CD4-positive, alpha-beta T cell (primary cell): ENCODE results near the gene TUBGCP6. TPM values are rescaled to one million over a fixed set of nuclear protein-coding genes. Genes with fewer than 3 reads are reported as not detected.

Source experiments
- ATAC-seq: fragments of 200-7000 bp; cut with Tn5 transposase; one replicate; pipeline ENCODE4 v1.10.0; 2022; ENCODE audit warnings: mild to moderate bottlenecking; ENCODE audit not compliant: poor library complexity
- CTCF ChIA-PET: fragments of 350-600 bp; sonication (Branson Sonifier 250); formaldehyde crosslinking; loops from one replicate; lab custom pipeline; 2021; ENCODE audit warnings: antibody characterized with exemption, inconsistent platforms; lab: Charles Lee
- POLR2A ChIA-PET: fragments of 350-600 bp; sonication (Branson Sonifier 250); formaldehyde crosslinking; loops from one replicate; lab custom pipeline; 2021; ENCODE audit warnings: antibody characterized with exemption, inconsistent platforms; lab: Charles Lee
- DNase-seq, 14 experiments: peaks; one replicate each; pipeline ENCODE4 v3.0.0-alpha.2; 2013 to 2020; ENCODE audit warnings: mixed read lengths in 2 of 14
- H3K27ac ChIP-seq, 2 donors: one replicate each; pipeline versions ENCODE4 v1.5.1 to v1.7.0; 2013; ENCODE audit warnings: low read length in 2 of 2, low read depth in 1 of 2, mild to moderate bottlenecking in 1 of 2
- H3K27me3 ChIP-seq, 2 experiments: 1 replicate in 1 of 2; 2 replicates in 1 of 2; pipeline versions ENCODE4 v1.6.1 to v1.7.0; 2013; ENCODE audit warnings: low read length in 2 of 2, control low read depth in 1 of 2, mild to moderate bottlenecking in 1 of 2, moderate library complexity in 1 of 2; ENCODE audit not compliant: insufficient read depth in 2 of 2, control insufficient read depth in 1 of 2
- H3K36me3 ChIP-seq: one replicate; pipeline ENCODE4 v1.6.1; 2013; ENCODE audit warnings: low read length, control low read depth; ENCODE audit not compliant: insufficient read depth
- H3K4me1 ChIP-seq: one replicate; pipeline ENCODE4 v1.6.1; 2013; ENCODE audit warnings: low read length, control low read depth; ENCODE audit not compliant: insufficient read depth
- H3K4me3 ChIP-seq: one replicate; pipeline ENCODE4 v1.5.1; 2013; ENCODE audit warnings: mild to moderate bottlenecking, low read length, moderate library complexity
- H3K9me3 ChIP-seq, 2 experiments: 1 replicate in 1 of 2; 2 replicates in 1 of 2; pipeline versions ENCODE4 v1.6.1 to v1.7.0; 2013; ENCODE audit warnings: low read length in 2 of 2, mild to moderate bottlenecking in 2 of 2, control low read depth in 1 of 2, moderate library complexity in 1 of 2; ENCODE audit not compliant: control insufficient read depth in 1 of 2, insufficient read depth in 1 of 2
- H3K27ac Mint-ChIP-seq: one replicate; pipeline ENCODE4 v1.8.0; 2020; ENCODE audit warnings: mixed read lengths
- H3K27me3 Mint-ChIP-seq: one replicate; pipeline ENCODE4 v1.8.0; 2021; ENCODE audit warnings: mixed read lengths
- H3K36me3 Mint-ChIP-seq: one replicate; pipeline ENCODE4 v1.8.0; 2021; ENCODE audit warnings: low read depth, mixed read lengths
- H3K4me1 Mint-ChIP-seq: one replicate; pipeline ENCODE4 v1.8.0; 2021; ENCODE audit warnings: low read depth, mixed read lengths
- H3K4me3 Mint-ChIP-seq: one replicate; pipeline ENCODE4 v1.8.0; 2020; ENCODE audit warnings: mild to moderate bottlenecking, mixed read lengths
- H3K9me3 Mint-ChIP-seq: one replicate; pipeline ENCODE4 v1.8.0; 2020; ENCODE audit warnings: mixed read lengths
- CTCF ChIP-seq: fragments of 200-600 bp; IDR thresholded peaks from one replicate; pipeline ENCODE4 v1.8.0; 2022; ENCODE audit warnings: antibody characterized with exemption, mild to moderate bottlenecking
- intact Hi-C, 2 experiments: fragments of 100-400 bp; cut with DNase I in 1 of 2; cut with micrococcal nuclease in 1 of 2; formaldehyde crosslinking; loops; one replicate each; pipeline versions ENCODE4 v1.15.1 to v1.9.0; 2023 to 2025; cut with DNase I, micrococcal nuclease
- total RNA-seq, 174 experiments: library from RNA in 2 of 174; stranded (reverse) in 2 of 174; gene quantifications; one replicate each; pipeline ENCODE4 v1.2.3 and lab custom pipeline; 2021 to 2026

TUBGCP6 gene
- total RNA-seq, 2 experiments from 2014 or later = 124 to 126 TPM

GRCh38 chr22:50177537-50178470 is 67.0 kb downstream of the TUBGCP6 start:
- H3K4me3 ChIP-seq = no peak overlapping the region
- H3K9me3 Mint-ChIP-seq = no peaks in the 10 kb centered on the region
- peaks cover 0 to 4% of the 10 kb centered on the region in 2 experiments for H3K9me3 ChIP-seq
- peaks cover 12% of the 10 kb centered on the region for H3K27me3 Mint-ChIP-seq
- H3K4me1 ChIP-seq = no peaks in the 10 kb centered on the region
- no peaks in the 10 kb centered on the region for H3K36me3 ChIP-seq
- no peak overlapping the region for H3K4me3 Mint-ChIP-seq
- intact Hi-C loops = no loop called here
- ATAC-seq (no peak), DNase-seq (peak in 1 of 14 experiments; percentile 26)
- H3K4me1 Mint-ChIP-seq = no peaks in the 10 kb centered on the region
- peaks cover 6 to 8% of the 10 kb centered on the region in 2 experiments for H3K27me3 ChIP-seq
- ChIA-PET CTCF (no interaction called here), POLR2A (no interaction called here)
- TF ChIP-seq CTCF = no peak
- H3K27ac Mint-ChIP-seq = no peak overlapping the region
- H3K27ac ChIP-seq = no peak overlapping the region
- no peaks in the 10 kb centered on the region for H3K36me3 Mint-ChIP-seq

GRCh38 chr22:50176850-50177536 is 67.8 kb downstream of the TUBGCP6 start:
- H3K36me3 Mint-ChIP-seq = no peaks in the 10 kb centered on the region
- Histone ChIP-seq H3K36me3 (no peaks in the 10 kb centered on the region), H3K9me3 (peaks cover 0 to 4% of the 10 kb centered on the region in 2 experiments), H3K27ac (no peak overlapping the region), H3K4me1 (no peaks in the 10 kb centered on the region), H3K4me3 (no peak overlapping the region), H3K27me3 (peaks cover 11 to 13% of the 10 kb centered on the region in 2 experiments)
- H3K9me3 Mint-ChIP-seq = no peaks in the 10 kb centered on the region
- no peak overlapping the region for H3K4me3 Mint-ChIP-seq
- H3K27ac Mint-ChIP-seq = no peak overlapping the region
- ATAC-seq = no peak
- DNase-seq = peak in 1 of 14 experiments; percentile 15
- CTCF ChIA-PET = interaction anchor here (0.6 kb wide), 1 partner anchor 33 kb away, joined by 3 read pairs; no protein-coding TSS in a partner anchor
- intact Hi-C loops = no loop called here
- no peaks in the 10 kb centered on the region for H3K4me1 Mint-ChIP-seq
- H3K27me3 Mint-ChIP-seq = peaks cover 20% of the 10 kb centered on the region
- no peak for TF ChIP-seq CTCF
- POLR2A ChIA-PET = no interaction called here

GRCh38 chr22:50175921-50176849 is 68.6 kb downstream of the TUBGCP6 start:
- Histone ChIP-seq H3K27ac (no peak overlapping the region), H3K27me3 (peaks cover 17 to 18% of the 10 kb centered on the region in 2 experiments), H3K4me3 (no peak overlapping the region), H3K9me3 (peaks cover 0 to 10% of the 10 kb centered on the region in 2 experiments), H3K36me3 (no peaks in the 10 kb centered on the region), H3K4me1 (peaks cover under 1% of the 10 kb centered on the region)
- no peak overlapping the region for H3K4me3 Mint-ChIP-seq
- ATAC-seq = no peak
- H3K27me3 Mint-ChIP-seq = peaks cover 24% of the 10 kb centered on the region
- POLR2A ChIA-PET = no interaction called here
- peak in 1 of 14 experiments; percentile 27 for DNase-seq
- H3K9me3 Mint-ChIP-seq = no peaks in the 10 kb centered on the region
- no peaks in the 10 kb centered on the region for H3K36me3 Mint-ChIP-seq
- no peak for TF ChIP-seq CTCF
- CTCF ChIA-PET = no interaction called here
- intact Hi-C loops = no loop called here
- H3K4me1 Mint-ChIP-seq = peaks cover under 1% of the 10 kb centered on the region
- H3K27ac Mint-ChIP-seq = no peak overlapping the region
